ENCODE measurements around the gene CDH15. TPM values are rescaled to one million over a fixed set of nuclear protein-coding genes. Genes with fewer than 3 reads are reported as not detected.

The CDH15 gene
- total and polyA plus RNA-seq, 9 of the 15 experiments (the other 6 are each of a cell fraction or from before 2014, with no cell fraction given) = 0.07 to 0.18 TPM; not detected in 7

GRCh38 chr16:89219365-89219764 lies 47.8 kb downstream of the CDH15 start:
- CTCF ChIA-PET (ENCODE audit: low intra/inter-chr PET ratio) = no interaction called here
- H3K27me3 ChIP-seq (ENCODE audit: control insufficient read depth in 2 of 2, insufficient read depth in 2 of 2, low read length in 2 of 2) = no peaks in the 10 kb centered on the region
- TF ChIP-seq CBFA2T3 (IDR thresholded peaks at IDR 0.05) = peak; percentile 90
- no peak; a peak in 1 of 4 replicates for TF ChIP-seq TBL1XR1 (IDR thresholded peaks at IDR 0.05; ENCODE audit: low read length in 2 of 2)
- peak; percentile 61 for TF ChIP-seq JUND (IDR thresholded peaks at IDR 0.05; ENCODE audit: borderline replicate concordance, low read depth, low read length)
- no peak for TF ChIP-seq JUND (tag; IDR thresholded peaks at IDR 0.05; ENCODE audit: borderline replicate concordance, low read depth, low read length)
- no peak for TF ChIP-seq ATF4 (CRISPR knock-in tag; IDR thresholded peaks at IDR 0.05)
- TF ChIP-seq SMARCB1 (IDR thresholded peaks at IDR 0.05; ENCODE audit: insufficient read length, low read depth) = no peak
- TF ChIP-seq ZNF354B (CRISPR knock-in tag; IDR thresholded peaks at IDR 0.05) = no peak
- TF ChIP-seq SRSF9 (IDR thresholded peaks at IDR 0.05; ENCODE audit: borderline replicate concordance, low read depth, low read length) = no peak
- TF ChIP-seq MGA (IDR thresholded peaks at IDR 0.05) = no peak; the same call in 1 of the 2 replicates
- TF ChIP-seq SIRT6 (IDR thresholded peaks at IDR 0.05; ENCODE audit: low read depth, low read length) = no peak

More at GRCh38 chr16:89219365-89219764, 47.8 kb downstream of the CDH15 start:
- ATAC-seq (peak; percentile 76), DNase-seq (ENCODE audit: extremely low read depth in 1 of 4, low spot score in 3 of 4) (peak; percentile 60 to 88 (median 74)), FAIRE-seq (peak; percentile 94)
- BruUV-seq (replicated peaks) = no TSS peak
- no peaks in the 10 kb centered on the region for H3K9me1 ChIP-seq (ENCODE audit: control insufficient read depth, insufficient read depth, low read length)
- POLR2A ChIA-PET = interaction anchor here (0.7 to 1.0 kb wide), 2 partner anchors 21 to 351 kb away, joined by 4 read pairs; no protein-coding TSS in a partner anchor
- peak overlapping the region; percentile 69 to 70; a peak in 3 of 4 replicates for H3K9ac ChIP-seq (ENCODE audit: insufficient read depth in 1 of 2, low read depth in 2 of 2, low read length in 2 of 2)
- H4K20me1 ChIP-seq (replicated peaks; ENCODE audit: control insufficient read depth, insufficient read depth, low read length) = no peaks in the 10 kb centered on the region; the same call in 1 of the 2 replicates
- H3K9me3 ChIP-seq (replicated peaks; ENCODE audit: control insufficient read depth, insufficient read depth, low read depth, low read length) = no peaks in the 10 kb centered on the region; the same call in 1 of the 2 replicates
- H3K4me2 ChIP-seq (ENCODE audit: insufficient read depth, low read length) = peak overlapping the region; percentile 79
- peak overlapping the region; percentile 57 for H2AFZ ChIP-seq (ENCODE audit: low read depth, low read length)
- H3K36me3 ChIP-seq (ENCODE audit: control insufficient read depth, insufficient read depth, low read length) = peaks cover 41% of the 10 kb centered on the region
- H3K79me2 ChIP-seq (ENCODE audit: control insufficient read depth, insufficient read depth, low read length) = peaks cover 34% of the 10 kb centered on the region
- H3K4me3 ChIP-seq = peak overlapping the region; percentile 7; the same call in 1 of the 2 replicates
- H3K27ac ChIP-seq (ENCODE audit: extremely low read depth, low read depth, low read length) = peak overlapping the region; percentile 87
- intact Hi-C loops (cut with micrococcal nuclease) (loop anchor here (5.0 kb wide), 1 partner anchor 288 kb away; the partner anchor contains the start of gene SPG7), in situ Hi-C loops (cut with MboI) (loop anchor here (10.0 kb wide), 1 partner anchor 405 kb away; the partner anchor contains the start of gene APRT)
- 9% methylated on average over 5 of the region's 5 CpGs for WGBS (ENCODE audit: insufficient coverage, low coverage, missing lambda C conversion rate)
- H3K4me1 ChIP-seq (replicated peaks in 1 of 2; ENCODE audit: control insufficient read depth in 2 of 2, insufficient read depth in 2 of 2, low read length in 2 of 2) = peaks cover 20 to 31% of the 10 kb centered on the region in 2 experiments; a peak in 4 of 5 replicates

All from K562 (cell line).